ENCODE results near the gene AMER2. TPM values are rescaled to one million over a fixed set of nuclear protein-coding genes. Genes with fewer than 3 reads are reported as not detected.

AMER2 gene
- total RNA-seq, 8 experiments from 2014 or later = 0.04 to 19.6 (median 14.2) TPM

GRCh38 chr13:25135896-25136295 lies 36.2 kb downstream of the AMER2 start:
- WGBS, 10 experiments = 40 to 100% (median 89%) methylated on average over 1 to 4 of the region's 4 CpGs
- Histone ChIP-seq H3K4me3 (no peak overlapping the region), H3K4me1 (replicated peaks in 1 of 2) (peaks cover 20 to 22% of the 10 kb centered on the region in 2 donors), H3K27ac (no peak overlapping the region)
- in situ Hi-C loops (cut with MboI; ENCODE audit: low pct_unique_long_range_greater_than_20kb in 2 of 9, low sequenced_read_pairs in 9 of 9, unreplicated experiment in 9 of 9) = no loop called here
- ATAC-seq (replicated peaks in 6 of 8) = peak in 1 of 8 experiments; percentile 18

GRCh38 chr13:25132751-25133390 lies 39.2 kb downstream of the AMER2 start:
- H3K4me3 ChIP-seq = no peak overlapping the region
- H3K4me1 ChIP-seq (replicated peaks in 1 of 2) = peaks cover 16 to 19% of the 10 kb centered on the region in 2 donors
- ATAC-seq (replicated peaks in 6 of 8) = peak in 2 of 8 experiments; percentile 30 to 31
- in situ Hi-C loops (cut with MboI; ENCODE audit: low pct_unique_long_range_greater_than_20kb in 2 of 9, low sequenced_read_pairs in 9 of 9, unreplicated experiment in 9 of 9) = no loop called here
- no peak overlapping the region for H3K27ac ChIP-seq
- WGBS, 10 experiments = 0 to 100% (median 72%) methylated on average over 1 to 5 of the region's 5 CpGs; no CpG with 5 or more reads in 2 of the 10 experiments

- Histone ChIP-seq H3K4me1 (replicated peaks in 1 of 2) (peaks cover 7 to 10% of the 10 kb centered on the region in 2 donors), H3K4me3 (no peak overlapping the region), H3K27ac (no peak overlapping the region)
- 10 to 60% (median 34%) methylated on average over 1 to 5 of the region's 6 CpGs; no CpG with 5 or more reads in 1 of the 10 experiments for WGBS, 10 experiments
- in situ Hi-C loops (cut with MboI; ENCODE audit: low pct_unique_long_range_greater_than_20kb in 2 of 9, low sequenced_read_pairs in 9 of 9, unreplicated experiment in 9 of 9) = no loop called here
- no peak for ATAC-seq (replicated peaks in 6 of 8)
Observed at GRCh38 chr13:25131881-25132420, 40.1 kb downstream of the AMER2 start.

GRCh38 chr13:25130944-25131343 lies 41.1 kb downstream of the AMER2 start:
- Histone ChIP-seq H3K4me3 (no peak overlapping the region), H3K4me1 (replicated peaks in 1 of 2) (peaks cover 0 to 6% of the 10 kb centered on the region in 2 donors), H3K27ac (no peak overlapping the region)
- ATAC-seq (replicated peaks in 6 of 8) = no peak
- in situ Hi-C loops (cut with MboI; ENCODE audit: low pct_unique_long_range_greater_than_20kb in 2 of 9, low sequenced_read_pairs in 9 of 9, unreplicated experiment in 9 of 9) = no loop called here
- 0 to 90% (median 69%) methylated on average over 1 to 3 of the region's 3 CpGs; no CpG with 5 or more reads in 5 of the 10 experiments for WGBS, 10 experiments

- WGBS, 10 experiments = 10 to 100% (median 80%) methylated on average over 2 to 8 of the region's 8 CpGs; no CpG with 5 or more reads in 1 of the 10 experiments
- in situ Hi-C loops (cut with MboI; ENCODE audit: low pct_unique_long_range_greater_than_20kb in 2 of 9, low sequenced_read_pairs in 9 of 9, unreplicated experiment in 9 of 9) = loop anchor here in 2 of 9 experiments (10.0 to 25.0 kb wide), 2 partner anchors 104 to 106 kb away; no protein-coding TSS in a partner anchor
Observed at GRCh38 chr13:25118378-25118905, 53.6 kb downstream of the AMER2 start.

GRCh38 chr13:25117312-25117711 lies 54.8 kb downstream of the AMER2 start:
- WGBS, 10 experiments = 33 to 100% (median 94%) methylated on average over 1 to 6 of the region's 16 CpGs; no CpG with 5 or more reads in 3 of the 10 experiments
- in situ Hi-C loops (cut with MboI; ENCODE audit: low pct_unique_long_range_greater_than_20kb in 2 of 9, low sequenced_read_pairs in 9 of 9, unreplicated experiment in 9 of 9) = loop anchor here in 2 of 9 experiments (10.0 to 25.0 kb wide), 2 partner anchors 103 to 105 kb away; no protein-coding TSS in a partner anchor
- Histone ChIP-seq H3K4me3 (no peak overlapping the region), H3K27ac (no peak overlapping the region), H3K4me1 (replicated peaks in 1 of 2) (no peaks in the 10 kb centered on the region)
- ATAC-seq (replicated peaks in 6 of 8) = no peak

More at GRCh38 chr13:25118378-25118905, 53.6 kb downstream of the AMER2 start:
- no peak overlapping the region for H3K4me3 ChIP-seq
- no peak for ATAC-seq (replicated peaks in 6 of 8)
- no peaks in the 10 kb centered on the region for H3K4me1 ChIP-seq (replicated peaks in 1 of 2)
- no peak overlapping the region for H3K27ac ChIP-seq

- 40 to 100% (median 84%) methylated on average over 1 to 3 of the region's 3 CpGs for WGBS, 10 experiments
- in situ Hi-C loops (cut with MboI; ENCODE audit: low pct_unique_long_range_greater_than_20kb in 2 of 9, low sequenced_read_pairs in 9 of 9, unreplicated experiment in 9 of 9) = loop anchor here in 2 of 9 experiments (10.0 to 25.0 kb wide), 2 partner anchors 101 to 104 kb away; no protein-coding TSS in a partner anchor
- Histone ChIP-seq H3K4me1 (replicated peaks in 1 of 2) (no peaks in the 10 kb centered on the region), H3K4me3 (no peak overlapping the region), H3K27ac (no peak overlapping the region)
- ATAC-seq (replicated peaks in 6 of 8) = no peak
Observed at GRCh38 chr13:25116044-25116443, 56.0 kb downstream of the AMER2 start.

GRCh38 chr13:25114220-25114619 lies 57.9 kb downstream of the AMER2 start:
- WGBS, 10 experiments = 0 to 50% (median 8%) methylated on average over 1 to 2 of the region's 3 CpGs; no CpG with 5 or more reads in 4 of the 10 experiments
- ATAC-seq (replicated peaks in 6 of 8) = peak; percentile 92 to 99 (median 97)
- Histone ChIP-seq H3K27ac (no peak overlapping the region), H3K4me3 (no peak overlapping the region), H3K4me1 (replicated peaks in 1 of 2) (no peaks in the 10 kb centered on the region)
- in situ Hi-C loops (cut with MboI; ENCODE audit: low pct_unique_long_range_greater_than_20kb in 2 of 9, low sequenced_read_pairs in 9 of 9, unreplicated experiment in 9 of 9) = loop anchor here in 2 of 9 experiments (10.0 to 25.0 kb wide), 2 partner anchors 99 to 102 kb away; no protein-coding TSS in a partner anchor

GRCh38 chr13:25112695-25113255 lies 59.3 kb downstream of the AMER2 start:
- 10 to 100% (median 72%) methylated on average over 1 to 2 of the region's 3 CpGs; no CpG with 5 or more reads in 2 of the 10 experiments for WGBS, 10 experiments
- in situ Hi-C loops (cut with MboI; ENCODE audit: low pct_unique_long_range_greater_than_20kb in 2 of 9, low sequenced_read_pairs in 9 of 9, unreplicated experiment in 9 of 9) = loop anchor here in 2 of 9 experiments (10.0 to 25.0 kb wide), 2 partner anchors 98 to 100 kb away; no protein-coding TSS in a partner anchor
- no peak for ATAC-seq (replicated peaks in 6 of 8)
- H3K4me3 ChIP-seq = no peak overlapping the region
- H3K4me1 ChIP-seq (replicated peaks in 1 of 2) = no peaks in the 10 kb centered on the region
- H3K27ac ChIP-seq = no peak overlapping the region

Other genes with a start within 250 kb of the AMER2 start
- gene PABPC3, start 76.2 kb downstream of the AMER2 start, total RNA-seq = under 1 TPM; 0.07 to 0.76 (median 0.26) TPM
- gene MTMR6, start 115.2 kb upstream of the AMER2 start, total RNA-seq = 10 to 100 TPM; 13.3 to 26.9 (median 18.9) TPM
- gene NUP58, start 129.3 kb upstream of the AMER2 start, total RNA-seq = 10 to 100 TPM; 41.6 to 89.5 (median 65.6) TPM
- gene ATP8A2, start 199.7 kb upstream of the AMER2 start, total RNA-seq = 10 to 100 TPM in 3 of 8 experiments, 1 to 10 TPM in 4, under 1 TPM in 1; 0.10 to 13.8 (median 6.7) TPM

Measured in motor neuron (in vitro differentiated cells).